CD4-positive, alpha-beta memory T cell (primary cell): ENCODE data around the gene ITGA8. TPM values are rescaled to one million over a fixed set of nuclear protein-coding genes. Genes with fewer than 3 reads are reported as not detected.
"Not testable (repeated sequence)": the region's sequence is repeated elsewhere in the genome, so short reads cannot be mapped to it uniquely, and the experiment has no call there.

Experiments used
- CTCF ChIA-PET: fragments of 350-600 bp; sonication (Branson Sonifier 250); formaldehyde crosslinking; loops from one replicate; lab custom pipeline; 2021; ENCODE audit warnings: inconsistent platforms; ENCODE audit not compliant: partially characterized antibody; lab: Charles Lee
- POLR2A ChIA-PET: fragments of 350-600 bp; sonication (Branson Sonifier 250); formaldehyde crosslinking; loops from one replicate; lab custom pipeline; 2021; ENCODE audit not compliant: partially characterized antibody; lab: Charles Lee
- DNase-seq, 5 donors: peaks; one replicate each; pipeline versions ENCODE4 v3.0.0 to v3.0.0-alpha.2; 2020 to 2022; ENCODE audit warnings: mixed read lengths in 1 of 5
- H3K27ac ChIP-seq: one replicate; pipeline ENCODE4 v1.7.0; 2013; ENCODE audit warnings: low read depth, low read length
- H3K27me3 ChIP-seq: 2 replicates; pipeline ENCODE4 v1.7.0; 2013; ENCODE audit warnings: mild to moderate bottlenecking, low read length, moderate library complexity; ENCODE audit not compliant: insufficient read depth
- H3K36me3 ChIP-seq: 2 replicates; pipeline ENCODE4 v1.7.0; 2013; ENCODE audit warnings: mild to moderate bottlenecking, low read length, moderate library complexity; ENCODE audit not compliant: insufficient read depth
- H3K4me1 ChIP-seq: 2 replicates; pipeline ENCODE4 v1.7.0; 2013; ENCODE audit warnings: mild to moderate bottlenecking, low read length, moderate library complexity; ENCODE audit not compliant: insufficient read depth
- H3K4me3 ChIP-seq, 2 donors: one replicate each; pipeline ENCODE4 v1.7.0; 2013; ENCODE audit warnings: low read length in 2 of 2, mild to moderate bottlenecking in 1 of 2
- H3K9me3 ChIP-seq, 2 donors: one replicate each; pipeline ENCODE4 v1.7.0; 2013; ENCODE audit warnings: low read length in 2 of 2, control low read depth in 1 of 2; ENCODE audit not compliant: control insufficient read depth in 1 of 2
- H3K27ac Mint-ChIP-seq, 7 donors: one replicate each; pipeline ENCODE4 v1.8.0; 2020 to 2021; ENCODE audit warnings: mixed read lengths in 7 of 7, mild to moderate bottlenecking in 6 of 7, inconsistent platforms in 3 of 7, moderate library complexity in 3 of 7
- H3K27me3 Mint-ChIP-seq, 2 donors: one replicate each; pipeline ENCODE4 v1.8.0; 2020 to 2021; ENCODE audit warnings: mixed read lengths in 2 of 2
- H3K36me3 Mint-ChIP-seq, 2 donors: one replicate each; pipeline ENCODE4 v1.8.0; 2020 to 2021; ENCODE audit warnings: mixed read lengths in 2 of 2, inconsistent platforms in 1 of 2, mild to moderate bottlenecking in 1 of 2
- H3K4me1 Mint-ChIP-seq, 4 donors: one replicate each; pipeline ENCODE4 v1.8.0; 2020 to 2021; ENCODE audit warnings: mixed read lengths in 4 of 4, mild to moderate bottlenecking in 1 of 4
- H3K4me3 Mint-ChIP-seq, 8 donors: one replicate each; pipeline ENCODE4 v1.8.0; 2020 to 2021; ENCODE audit warnings: mixed read lengths in 8 of 8, mild to moderate bottlenecking in 7 of 8, moderate library complexity in 6 of 8, inconsistent platforms in 3 of 8
- H3K9me3 Mint-ChIP-seq, 8 donors: one replicate each; pipeline ENCODE4 v1.8.0; 2020 to 2021; ENCODE audit warnings: mixed read lengths in 8 of 8, mild to moderate bottlenecking in 5 of 8, inconsistent platforms in 3 of 8, moderate library complexity in 1 of 8
- intact Hi-C: fragments of 100-400 bp; cut with micrococcal nuclease; formaldehyde crosslinking; loops from one replicate; pipeline ENCODE4 v1.15.1; 2023
- polyA plus RNA-seq, 2 donors: library from polyadenylated mRNA; unstranded; fragments of 300-500 nt; fragmentation: Illumina TruSeq; gene quantifications; one replicate each; pipeline ENCODE4 v1.2.3, GENCODE V29; 2021
- total RNA-seq, 2 experiments: library from RNA; stranded (reverse); gene quantifications; one replicate each; pipeline ENCODE4 v1.2.3, GENCODE V29; 2021

ITGA8 gene
- not detected for total RNA-seq
- polyA plus RNA-seq = not detected

DNA sequence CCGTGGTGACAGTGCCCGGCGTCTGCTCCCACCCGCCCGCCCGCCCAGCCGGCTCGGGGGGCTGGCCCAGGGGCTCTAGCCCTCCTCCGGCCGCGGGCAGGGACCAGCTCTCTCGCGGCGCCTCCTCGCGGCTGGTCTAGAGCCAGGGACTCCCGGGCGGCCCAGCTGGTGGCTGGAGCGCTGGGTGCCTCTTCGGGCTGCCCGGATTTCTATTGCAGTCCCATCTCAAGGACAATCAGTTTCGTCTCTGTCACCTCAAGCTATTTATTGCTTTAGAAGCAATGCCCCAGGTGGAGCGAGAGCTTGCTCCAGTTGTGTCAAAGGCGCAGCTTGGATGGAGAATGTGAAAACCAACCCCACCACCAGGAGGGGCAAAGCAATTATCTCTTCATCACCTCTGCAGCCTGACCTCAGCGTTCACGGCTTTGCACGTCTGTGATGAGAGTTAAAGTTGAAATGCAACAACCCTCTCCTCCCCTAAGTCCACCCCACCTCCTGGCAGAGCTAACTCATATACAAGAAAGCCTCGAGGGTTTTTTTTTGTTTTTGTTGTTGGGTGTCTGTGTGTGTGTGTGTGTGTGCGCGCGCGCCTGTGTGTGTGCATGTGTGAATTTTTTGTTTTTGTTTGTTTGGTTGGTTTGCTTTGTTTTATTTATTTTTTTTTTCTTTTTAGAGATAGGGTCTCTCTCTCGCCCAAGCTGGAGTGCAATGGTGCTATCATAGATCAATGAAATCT lies at the start of gene ITGA8:
TSS of gene ITGA8 (minus strand) at position 24 of the 736 bp plus-strand sequence. CDS start 151 bp downstream, outside the sequence.
- ChIA-PET CTCF (no interaction called here), POLR2A (no interaction called here)
- Histone ChIP-seq H3K36me3 (no peaks in the 10 kb centered on the region), H3K9me3 (no peaks in the 10 kb centered on the region), H3K4me3 (no peak within 1 kb of the TSS), H3K4me1 (no peaks in the 10 kb centered on the region), H3K27ac (no peak within 1 kb of the TSS), H3K27me3 (peaks cover 13% of the 10 kb centered on the region)
- H3K4me1 Mint-ChIP-seq = peaks cover 0 to 10% (median 1%) of the 10 kb centered on the region in 4 donors
- H3K36me3 Mint-ChIP-seq = no peaks in the 10 kb centered on the region
- H3K4me3 Mint-ChIP-seq = peak within 1 kb of the TSS in 4 of 8 donors; percentile 7 to 43 (median 20)
- H3K9me3 Mint-ChIP-seq = peaks cover 0 to 3% (median 0%) of the 10 kb centered on the region in 8 donors
- intact Hi-C loops = no loop called here
- no peak for DNase-seq
- H3K27me3 Mint-ChIP-seq = peaks cover 30 to 31% of the 10 kb centered on the region in 2 donors
- H3K27ac Mint-ChIP-seq = no peak within 1 kb of the TSS

DNA sequence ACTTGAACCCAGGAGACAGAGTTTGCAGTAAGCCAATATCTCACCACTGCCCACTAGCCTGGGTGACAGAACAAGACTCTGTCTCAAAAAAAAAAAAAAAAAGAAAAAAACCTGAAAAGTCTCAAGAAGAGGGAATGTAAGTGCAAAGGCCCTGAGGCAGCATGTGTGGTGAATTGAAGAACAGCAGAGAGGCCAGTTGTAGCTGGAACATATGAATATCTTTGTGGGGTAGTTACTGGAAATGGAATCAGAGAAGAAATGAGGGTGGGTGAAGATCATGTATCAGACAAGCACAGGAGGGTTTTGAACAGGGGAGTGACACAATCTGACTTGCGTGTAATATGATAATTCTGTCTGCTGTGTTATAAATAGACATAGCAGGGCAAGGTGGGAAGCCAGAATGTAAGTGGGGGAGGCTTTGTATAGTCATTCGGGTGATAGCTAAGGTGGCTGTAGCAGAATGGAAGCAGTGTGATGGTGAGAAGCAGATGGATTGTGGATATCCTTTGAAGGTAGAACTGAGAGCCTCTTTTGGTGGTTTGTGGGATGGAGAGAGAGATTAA lies 45.3 kb upstream of the ITGA8 start:
- intact Hi-C loops = no loop called here

DNA sequence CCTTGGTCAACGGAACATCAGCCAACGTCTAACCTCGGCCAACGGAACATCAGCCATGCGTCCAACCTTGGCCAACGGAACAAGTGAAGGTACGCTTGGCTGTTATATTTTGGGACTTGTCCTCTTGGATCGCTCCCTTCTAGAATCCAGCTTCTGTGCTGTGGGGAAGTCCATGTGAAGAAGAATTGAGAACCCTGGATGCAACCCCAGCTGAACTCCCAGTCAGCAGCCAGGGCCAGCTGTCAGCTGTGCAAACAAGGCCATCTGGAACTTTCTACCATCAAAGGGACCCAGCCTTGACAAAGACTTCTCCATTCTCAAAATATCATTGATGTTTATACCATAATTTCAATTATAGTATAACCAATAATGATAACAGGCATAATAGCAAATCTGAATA lies 43.3 kb upstream of the ITGA8 start:
- no peak for DNase-seq
- H3K9me3 Mint-ChIP-seq = peaks cover 2 to 16% (median 6%) of the 10 kb centered on the region in 8 donors
- intact Hi-C loops = no loop called here
- H3K27me3 Mint-ChIP-seq = peaks cover 0 to 2% of the 10 kb centered on the region in 2 donors
- Histone ChIP-seq H3K27ac (no peak overlapping the region), H3K4me1 (no peaks in the 10 kb centered on the region), H3K27me3 (no peaks in the 10 kb centered on the region), H3K4me3 (no peak overlapping the region), H3K9me3 (no peaks in the 10 kb centered on the region), H3K36me3 (no peaks in the 10 kb centered on the region)
- no peaks in the 10 kb centered on the region for H3K4me1 Mint-ChIP-seq
- ChIA-PET CTCF (no interaction called here), POLR2A (no interaction called here)
- peaks cover 0 to 6% of the 10 kb centered on the region in 2 donors for H3K36me3 Mint-ChIP-seq
- H3K4me3 Mint-ChIP-seq = no peak overlapping the region
- H3K27ac Mint-ChIP-seq = no peak overlapping the region

More for the DNA sequence above, 45.3 kb upstream of the ITGA8 start:
- no peaks in the 10 kb centered on the region for H3K36me3 ChIP-seq
- ChIA-PET CTCF (interaction anchor here (1.3 kb wide), 1 partner anchor 14 kb away, joined by 3 read pairs; no protein-coding TSS in a partner anchor), POLR2A (no interaction called here)
- H3K36me3 Mint-ChIP-seq = peaks cover 4 to 14% of the 10 kb centered on the region in 2 donors
- H3K9me3 Mint-ChIP-seq = peaks cover 2 to 16% (median 6%) of the 10 kb centered on the region in 8 donors
- H3K9me3 ChIP-seq = no peaks in the 10 kb centered on the region
- H3K4me3 Mint-ChIP-seq = no peak overlapping the region
- DNase-seq = no peak
- H3K27me3 Mint-ChIP-seq = no peaks in the 10 kb centered on the region
- no peaks in the 10 kb centered on the region for H3K27me3 ChIP-seq
- no peak overlapping the region for H3K27ac ChIP-seq
- no peak overlapping the region for H3K4me3 ChIP-seq
- no peak overlapping the region for H3K27ac Mint-ChIP-seq
- no peaks in the 10 kb centered on the region for H3K4me1 ChIP-seq
- peaks cover 0 to 1% (median 0%) of the 10 kb centered on the region in 4 donors for H3K4me1 Mint-ChIP-seq

DNA sequence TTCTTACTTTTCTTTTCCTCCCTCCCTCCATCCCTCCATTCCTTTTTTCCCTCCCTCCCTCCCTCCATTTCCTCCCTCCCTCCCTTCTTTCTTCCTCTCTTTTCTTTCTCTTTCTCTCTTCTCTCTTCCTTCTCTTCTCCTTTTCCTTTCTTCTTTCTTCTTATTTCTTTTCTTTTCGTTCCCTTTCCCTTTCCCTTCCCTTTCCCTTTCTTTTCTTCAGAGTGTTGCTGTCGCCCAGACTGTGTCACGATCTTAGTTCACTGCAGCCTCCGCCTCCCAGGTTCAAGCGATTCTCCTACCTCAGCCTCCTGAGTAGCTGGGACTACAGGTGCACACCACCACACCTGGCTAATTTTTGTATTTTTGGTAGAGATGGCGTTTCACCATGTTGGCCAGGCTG lies 42.5 kb upstream of the ITGA8 start:
- intact Hi-C loops, H3K4me1 Mint-ChIP-seq, DNase-seq, H3K27me3 ChIP-seq, H3K36me3 ChIP-seq, POLR2A ChIA-PET, H3K4me3 Mint-ChIP-seq, H3K4me3 ChIP-seq, H3K9me3 ChIP-seq, H3K27me3 Mint-ChIP-seq, H3K27ac Mint-ChIP-seq, H3K4me1 ChIP-seq, H3K27ac ChIP-seq, H3K36me3 Mint-ChIP-seq, CTCF ChIA-PET: not testable (repeated sequence)
- H3K9me3 Mint-ChIP-seq = peaks cover under 1 to 16% (median 5%) of the 10 kb centered on the region in 8 donors

DNA sequence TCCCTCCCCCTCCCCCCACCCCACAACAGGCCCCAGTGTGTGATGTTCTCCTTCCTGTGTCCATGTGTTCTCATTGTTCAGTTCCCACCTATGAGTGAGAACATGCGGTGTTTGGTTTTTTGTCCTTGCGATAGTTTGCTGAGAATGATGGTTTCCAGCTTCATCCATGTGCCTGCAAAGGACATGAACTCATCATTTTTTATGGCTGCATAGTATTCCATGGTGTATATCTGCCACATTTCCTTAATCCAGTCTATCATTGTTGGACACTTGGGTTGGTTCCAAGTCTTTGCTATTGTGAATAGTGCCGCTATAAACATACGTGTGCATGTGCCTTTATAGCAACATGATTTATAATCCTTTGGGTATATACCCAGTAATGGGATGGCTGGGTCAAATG lies 41.5 kb upstream of the ITGA8 start:
- CTCF ChIA-PET, intact Hi-C loops, H3K4me1 ChIP-seq, H3K36me3 Mint-ChIP-seq, H3K4me1 Mint-ChIP-seq, H3K27ac Mint-ChIP-seq, H3K36me3 ChIP-seq, H3K27me3 ChIP-seq, H3K4me3 Mint-ChIP-seq, H3K27ac ChIP-seq, H3K4me3 ChIP-seq, H3K27me3 Mint-ChIP-seq, H3K9me3 ChIP-seq, DNase-seq, POLR2A ChIA-PET: not testable (repeated sequence)
- peaks cover 0 to 16% (median 3%) of the 10 kb centered on the region in 8 donors for H3K9me3 Mint-ChIP-seq

DNA sequence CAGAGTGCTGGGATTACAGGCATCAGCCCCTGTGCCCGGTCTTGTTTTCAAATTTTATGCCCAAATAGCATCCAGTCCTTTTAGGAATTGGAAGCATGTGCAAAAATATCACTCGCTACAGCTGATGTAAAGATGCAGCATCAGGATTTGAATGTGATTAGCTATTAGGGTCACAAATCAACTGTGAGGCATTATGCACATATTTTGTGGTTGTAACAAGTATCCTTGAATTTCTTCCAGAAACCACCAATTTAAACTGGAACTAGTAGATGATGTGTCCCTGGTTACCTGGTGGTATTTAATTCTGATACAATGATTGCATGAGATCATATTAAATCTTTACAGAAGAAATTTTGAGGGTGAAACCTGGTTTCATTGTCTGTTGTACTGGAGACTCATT lies 41.0 kb upstream of the ITGA8 start:
- POLR2A ChIA-PET = no interaction called here
- Histone ChIP-seq H3K4me3 (no peak overlapping the region), H3K4me1 (no peaks in the 10 kb centered on the region), H3K27me3 (no peaks in the 10 kb centered on the region), H3K9me3 (no peaks in the 10 kb centered on the region), H3K27ac (no peak overlapping the region), H3K36me3 (no peaks in the 10 kb centered on the region)
- no peak for DNase-seq
- Mint-ChIP-seq H3K36me3 (no peaks in the 10 kb centered on the region), H3K27me3 (peaks cover 6 to 8% of the 10 kb centered on the region in 2 donors), H3K4me1 (no peaks in the 10 kb centered on the region), H3K4me3 (no peak overlapping the region), H3K9me3 (peaks cover 0 to 16% (median 3%) of the 10 kb centered on the region in 8 donors), H3K27ac (no peak overlapping the region)
- CTCF ChIA-PET = no interaction called here
- intact Hi-C loops = no loop called here

DNA sequence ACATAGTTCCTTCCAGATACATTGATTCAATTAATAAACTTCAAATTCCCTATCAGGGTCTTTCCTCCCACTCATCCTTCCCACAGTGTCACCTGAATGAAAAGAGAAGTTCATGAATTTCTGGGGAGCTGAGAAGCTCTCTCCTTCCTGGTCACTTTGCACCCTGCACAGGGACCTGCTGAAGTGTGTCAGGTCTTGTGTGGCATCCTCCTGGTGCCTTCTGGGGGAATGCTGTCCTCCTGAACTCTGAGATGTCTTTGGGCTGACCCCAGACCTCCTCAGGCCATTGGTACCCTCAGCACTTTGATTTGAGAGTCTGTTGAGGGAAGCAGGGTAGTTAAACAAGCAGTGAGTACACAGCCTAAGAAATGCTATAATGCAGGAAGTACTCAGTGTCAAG lies 39.5 kb upstream of the ITGA8 start:
- ChIA-PET POLR2A (no interaction called here), CTCF (no interaction called here)
- peaks cover 8 to 11% of the 10 kb centered on the region in 2 donors for H3K27me3 Mint-ChIP-seq
- Histone ChIP-seq H3K4me3 (no peak overlapping the region), H3K9me3 (no peaks in the 10 kb centered on the region), H3K27ac (no peak overlapping the region), H3K4me1 (no peaks in the 10 kb centered on the region), H3K36me3 (no peaks in the 10 kb centered on the region), H3K27me3 (no peaks in the 10 kb centered on the region)
- H3K27ac Mint-ChIP-seq = no peak overlapping the region
- no peak for DNase-seq
- H3K9me3 Mint-ChIP-seq = peaks cover 0 to 7% (median 3%) of the 10 kb centered on the region in 8 donors
- H3K36me3 Mint-ChIP-seq = no peaks in the 10 kb centered on the region
- no peak overlapping the region for H3K4me3 Mint-ChIP-seq
- intact Hi-C loops = no loop called here
- no peaks in the 10 kb centered on the region for H3K4me1 Mint-ChIP-seq
